GM12864 (cell line): Measurements from ENCODE around the gene UNC13D.

Experiments used
- DNase-seq: peaks from one replicate; pipeline ENCODE4 v3.0.0-alpha.2; 2011; ENCODE audit warnings: low read depth
- H3K4me3 ChIP-seq: 2 replicates; pipeline ENCODE4 v1.5.1; 2011; ENCODE audit warnings: mild to moderate bottlenecking, low read depth, low read length, control low read depth
- CTCF ChIP-seq: IDR thresholded peaks from 2 replicates; pipeline ENCODE4 v1.5.1; 2011; ENCODE audit warnings: low read depth, mild to moderate bottlenecking, moderate library complexity, low read length, control low read depth, inconsistent platforms; ENCODE audit errors: missing control alignments

UNC13D gene

DNA sequence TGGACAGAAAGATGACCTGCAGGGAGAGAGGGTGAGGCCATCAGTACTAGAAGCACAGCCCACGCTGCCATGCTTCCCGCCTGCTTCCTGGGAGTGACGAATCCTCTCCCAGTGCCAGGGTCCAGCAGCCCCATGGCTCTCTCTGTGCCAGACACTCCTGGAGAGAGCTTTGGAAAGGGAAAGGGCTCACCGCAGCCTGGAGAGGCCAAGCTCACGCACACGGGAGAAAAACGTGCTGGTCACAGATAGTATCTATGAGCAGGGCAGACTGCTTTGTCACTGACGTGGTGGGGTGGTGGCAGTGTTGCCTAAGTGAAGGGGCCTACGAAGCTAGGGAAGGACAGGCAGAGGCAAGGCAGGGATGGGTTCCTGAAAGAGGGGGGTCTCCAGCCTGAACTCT, 5.5 kb upstream of the UNC13D start:
- no peak overlapping the region for H3K4me3 ChIP-seq
- no peak for TF ChIP-seq CTCF
- DNase-seq = no peak

DNA sequence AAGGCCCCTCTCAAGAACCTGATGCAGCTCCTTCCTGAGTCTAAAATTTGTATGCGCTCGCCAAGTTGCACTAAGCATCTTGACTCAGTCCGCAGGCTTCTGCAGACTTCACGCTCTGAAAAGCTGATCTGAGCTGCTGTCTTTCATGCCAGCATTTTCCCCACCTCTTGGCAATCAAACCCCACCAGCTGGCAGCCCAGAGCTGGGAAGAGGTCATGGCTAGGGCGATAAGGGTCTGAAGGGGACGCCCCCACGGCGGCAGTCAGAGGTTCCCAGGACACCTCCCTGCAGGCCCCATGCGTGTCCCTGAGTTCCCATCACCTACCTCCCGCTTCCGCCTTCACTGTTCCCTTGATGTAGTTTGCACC, 5.1 kb upstream of the UNC13D start:
- no peak for TF ChIP-seq CTCF
- DNase-seq = no peak
- H3K4me3 ChIP-seq = no peak overlapping the region

DNA sequence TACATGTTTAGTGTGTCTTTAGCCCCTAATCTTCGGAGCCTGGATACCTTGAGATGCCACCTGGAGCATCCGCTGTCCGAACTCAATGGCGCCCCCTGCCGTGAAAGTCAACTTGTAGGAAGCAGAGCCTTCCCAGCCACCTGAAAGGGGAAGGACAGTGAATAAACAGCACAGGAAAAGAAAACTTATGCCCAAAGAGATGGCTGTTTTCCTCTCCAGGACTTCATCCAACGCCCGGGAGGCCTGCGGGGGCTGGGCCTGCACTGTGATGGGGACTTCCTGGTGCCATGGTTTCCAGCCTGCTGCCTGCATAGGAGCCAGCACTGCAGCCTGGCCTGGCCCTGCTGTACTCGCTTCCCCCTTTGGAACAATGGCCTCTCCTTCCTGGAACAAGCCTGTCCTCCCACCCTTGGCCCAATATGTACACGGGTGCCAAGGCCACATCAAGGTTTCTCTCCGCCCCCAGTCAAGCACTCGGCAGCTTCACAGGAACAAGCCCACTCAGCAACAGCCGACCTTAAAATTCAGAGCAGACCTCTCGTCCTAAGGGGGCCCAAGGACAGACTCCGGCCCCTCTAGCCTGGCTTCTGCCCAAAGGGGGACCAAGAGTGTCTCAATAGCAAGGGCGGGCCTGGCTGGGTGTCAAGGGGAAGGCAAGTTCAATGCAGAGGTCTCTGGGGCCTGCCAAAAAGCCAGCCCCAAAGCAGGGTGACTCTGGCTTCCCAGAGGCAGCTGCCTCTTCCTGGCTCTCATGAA, 4.5 kb upstream of the UNC13D start:
- no peak for DNase-seq
- no peak overlapping the region for H3K4me3 ChIP-seq
- TF ChIP-seq CTCF = peak; percentile 86

DNA sequence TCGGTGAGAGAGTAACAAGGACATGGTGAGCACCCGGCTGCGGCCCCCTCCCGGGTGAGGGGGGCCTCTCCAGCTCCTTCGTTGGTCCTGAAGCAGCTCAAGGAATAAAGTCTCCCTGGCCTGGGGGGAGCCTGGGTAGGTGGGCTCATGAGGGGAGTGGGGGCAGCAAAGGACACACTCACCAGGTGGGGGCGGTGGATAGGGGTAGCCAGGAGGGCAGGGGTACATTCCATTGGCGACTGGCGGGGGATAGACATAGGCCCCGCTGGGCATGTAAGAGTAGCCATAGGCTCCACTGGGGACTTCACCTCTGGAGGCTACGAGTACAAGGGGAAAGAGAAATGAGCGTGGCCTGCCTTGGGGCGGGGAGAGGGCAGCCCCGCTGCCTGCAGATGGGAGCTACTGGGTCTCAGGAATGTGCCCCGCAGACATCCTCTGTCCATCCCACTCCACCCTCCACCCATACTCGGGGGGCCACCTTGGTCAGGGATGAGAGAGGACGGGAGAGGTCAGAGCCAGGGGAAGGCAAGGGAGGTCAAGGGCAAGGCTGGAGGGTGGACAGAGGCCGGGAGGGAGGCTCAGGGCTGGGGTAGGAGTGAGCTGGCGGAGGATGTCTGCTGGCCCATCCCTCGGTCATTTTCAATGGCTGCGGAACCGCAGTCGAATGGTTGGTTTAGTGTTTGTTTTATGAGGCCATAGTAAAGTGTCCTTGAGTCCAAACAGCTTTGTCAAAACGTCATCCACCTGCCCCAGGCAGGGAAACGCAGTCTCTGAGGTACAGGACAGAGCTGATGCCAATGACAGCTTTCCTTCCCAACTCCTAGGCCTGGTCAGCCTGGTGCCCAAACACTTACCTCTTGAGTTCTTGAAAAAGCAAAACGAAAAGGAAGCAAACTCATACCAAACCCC, 3.7 kb upstream of the UNC13D start:
- no peak for TF ChIP-seq CTCF
- no peak overlapping the region for H3K4me3 ChIP-seq
- no peak for DNase-seq

DNA sequence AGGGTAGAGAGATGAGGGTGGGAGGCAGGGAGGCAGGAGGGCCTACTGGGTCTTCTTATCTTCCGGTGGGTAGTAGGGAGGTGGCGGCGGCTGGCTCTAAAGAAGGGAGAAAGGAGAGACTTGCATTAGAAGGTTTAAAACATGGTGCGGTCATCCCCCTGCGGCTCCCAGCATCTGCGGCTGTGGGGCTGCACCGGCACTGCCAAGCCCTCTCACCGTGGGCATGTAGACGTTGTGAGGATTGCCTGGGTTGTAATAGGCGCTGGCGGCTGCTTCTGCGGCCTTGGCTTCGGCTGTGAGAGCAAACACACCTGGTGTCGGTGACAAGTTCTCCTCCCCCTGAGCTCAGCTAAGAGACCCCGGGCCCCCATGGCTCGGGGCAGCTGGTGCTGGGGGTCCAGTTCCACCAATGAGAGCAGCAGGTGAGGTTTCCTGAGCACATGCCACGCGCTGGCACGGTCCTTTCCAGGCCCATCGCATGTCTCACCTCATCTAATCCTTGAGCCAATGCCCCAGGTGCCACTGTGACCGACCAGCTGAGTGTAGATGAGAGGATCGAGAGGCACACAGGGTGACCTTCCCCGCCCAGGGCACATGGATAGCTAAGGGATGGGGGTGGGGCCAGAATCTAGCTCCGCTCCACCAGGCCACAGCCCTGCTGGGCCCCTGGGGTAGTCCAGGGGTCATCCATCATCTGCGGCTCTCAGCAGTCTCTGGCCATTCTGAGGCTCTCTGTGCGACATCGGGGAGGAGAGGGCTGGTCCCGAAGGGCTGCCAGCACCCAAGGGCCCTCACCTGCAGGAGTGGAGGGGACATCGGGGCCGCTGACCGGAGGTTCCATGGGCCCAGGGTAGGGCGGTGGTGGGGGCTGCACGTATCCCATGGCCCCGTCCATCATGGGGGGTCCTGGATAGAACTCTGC, 2.7 kb upstream of the UNC13D start:
- H3K4me3 ChIP-seq = no peak overlapping the region
- no peak for TF ChIP-seq CTCF
- DNase-seq = no peak

DNA sequence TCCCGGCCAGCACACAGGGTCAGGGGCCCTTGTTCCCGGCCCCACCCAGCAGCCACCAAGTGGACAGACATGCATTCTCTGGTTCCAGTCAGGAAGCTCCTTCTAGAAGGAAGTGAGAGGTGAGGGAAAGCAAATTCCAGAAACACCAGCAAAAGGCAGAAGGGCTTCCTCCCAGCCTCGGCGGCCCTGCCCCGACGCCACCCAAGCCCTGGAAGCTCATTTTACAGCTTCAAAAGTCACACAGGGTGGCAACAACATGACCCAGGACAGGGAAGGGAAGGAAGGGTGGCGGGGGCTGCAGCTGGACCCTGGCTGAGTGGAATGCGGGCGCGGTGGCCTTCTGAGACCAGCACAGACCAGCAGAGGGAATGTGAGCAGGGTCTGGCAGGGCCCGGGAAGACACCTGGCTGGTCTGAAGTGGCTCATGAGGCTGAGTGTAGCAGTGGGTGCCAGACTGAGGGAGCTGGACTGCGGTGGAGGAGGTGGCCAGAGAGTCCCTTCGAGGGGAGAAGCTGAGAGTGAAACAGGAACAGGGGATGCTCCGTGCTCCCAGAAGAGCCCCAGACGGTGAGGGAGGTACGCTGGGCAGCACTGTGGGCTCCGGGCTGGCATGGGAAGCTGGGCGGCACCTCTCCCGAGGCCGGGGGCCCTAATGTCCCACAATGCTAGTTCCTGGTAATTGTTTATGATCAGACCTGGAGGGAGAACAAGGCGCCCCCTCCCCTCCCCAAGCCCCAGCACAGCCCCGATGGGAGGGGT, 1.9 kb upstream of the UNC13D start:
- no peak for DNase-seq
- H3K4me3 ChIP-seq = no peak overlapping the region
- TF ChIP-seq CTCF = no peak
